HUDEP-2 (cell line): ENCODE results near the gene L3MBTL3.
A peak's percentile ranks its signal among the peaks of the same experiment; 100 is the strongest.
"Not testable (repeated sequence)": the region's sequence is repeated elsewhere in the genome, so short reads cannot be mapped to it uniquely, and the experiment has no call there.

Source experiments
- DNase-seq, 76 experiments: peaks; one replicate each; lab custom pipeline; 2025; ENCODE audit not compliant: unreplicated experiment in 76 of 76; lab: John Stamatoyannopoulos, UW

L3MBTL3 gene

DNA sequence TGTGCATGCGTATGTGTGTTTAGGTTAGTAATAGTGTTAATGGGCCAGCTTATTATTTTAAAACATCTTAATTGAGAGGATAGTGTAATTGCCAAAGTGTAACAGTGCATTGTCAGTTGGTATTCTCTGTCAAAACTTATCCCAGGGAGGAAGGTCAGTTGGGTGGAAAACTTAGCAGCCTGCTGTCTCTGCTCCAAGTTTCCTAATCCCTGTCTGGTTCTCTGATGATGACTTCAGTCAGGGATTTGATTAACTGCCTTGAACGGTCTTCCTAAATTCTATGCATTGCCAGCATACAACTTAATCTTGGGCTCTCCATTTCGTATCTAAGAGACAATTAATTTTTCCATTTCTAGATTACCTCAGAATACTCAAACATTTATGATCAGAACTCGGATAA lies 51.1 kb downstream of the L3MBTL3 start:
- no peak for DNase-seq

DNA sequence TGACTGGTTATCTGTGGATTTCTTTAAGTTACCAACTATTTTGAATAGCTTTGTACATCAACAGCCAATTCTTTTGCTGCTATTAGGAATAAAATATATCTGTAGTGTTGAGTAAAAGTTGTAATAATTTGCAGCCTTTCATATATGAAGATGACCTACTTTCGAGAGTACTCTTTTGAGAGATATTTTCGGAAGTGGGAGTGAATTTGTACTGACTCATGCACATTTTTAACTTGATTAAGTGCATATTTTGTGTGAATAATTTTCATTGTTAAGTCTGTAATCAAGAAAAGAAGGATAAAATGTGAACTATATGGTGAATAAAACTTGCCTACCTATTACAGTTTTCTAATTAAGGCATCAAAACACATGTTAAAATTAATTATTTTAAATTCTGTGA lies 51.9 kb downstream of the L3MBTL3 start:
- DNase-seq: no peak

- no peak for DNase-seq
Observed at GRCh38 chr6:130070792-130071191, 52.4 kb downstream of the L3MBTL3 start.

DNA sequence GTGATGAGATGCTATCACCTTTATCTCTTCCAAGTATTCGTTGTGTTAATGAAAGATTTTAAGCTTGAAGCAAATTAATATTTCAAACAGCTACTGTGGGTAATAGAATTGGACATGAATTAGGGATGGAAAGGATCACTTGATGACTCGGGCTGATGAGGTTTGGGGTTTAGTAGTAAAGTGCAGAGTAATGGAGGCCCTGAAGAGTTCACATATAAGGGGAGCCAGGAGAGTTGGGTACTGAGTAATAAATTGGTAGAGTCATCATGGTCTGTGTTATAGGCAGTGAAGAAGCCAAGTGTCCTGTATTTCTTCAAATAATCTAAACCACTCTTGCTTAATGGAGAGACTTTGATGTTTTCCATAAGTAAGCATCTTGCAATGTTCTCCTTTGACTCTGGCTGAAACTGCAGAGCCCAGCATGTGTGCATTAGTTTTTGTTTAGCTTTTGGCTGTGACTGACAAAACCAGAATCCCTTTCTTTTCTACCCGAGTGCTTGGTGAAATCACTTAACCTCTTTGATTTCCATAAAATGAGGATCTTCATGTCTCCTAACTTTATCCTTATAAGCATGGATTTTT lies 57.6 kb downstream of the L3MBTL3 start:
- no peak for DNase-seq

GRCh38 chr6:130076512-130076911 lies 58.1 kb downstream of the L3MBTL3 start:
- peak in 2 of 76 experiments; percentile 12 to 21 for DNase-seq

DNA sequence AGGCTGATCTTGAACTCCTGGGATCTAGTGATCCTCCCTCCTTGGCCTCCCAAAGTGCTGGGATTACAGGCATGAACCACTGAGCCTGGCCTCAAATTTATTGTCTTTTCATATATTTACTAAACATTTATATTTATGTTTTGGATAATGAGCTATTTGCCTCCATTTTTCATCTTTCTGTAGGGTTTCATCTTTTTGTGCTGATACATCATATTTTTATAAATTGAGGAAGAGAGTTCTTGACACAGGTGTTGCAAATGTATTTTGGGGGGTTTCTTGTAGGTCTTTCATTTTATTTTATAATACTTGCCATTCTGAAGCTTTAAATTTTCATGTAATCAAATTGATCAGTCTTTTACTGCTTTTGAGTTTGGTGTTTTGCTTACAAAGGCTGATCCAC lies 72.4 kb downstream of the L3MBTL3 start:
- no peak for DNase-seq

GRCh38 chr6:130093546-130093945 lies 75.2 kb downstream of the L3MBTL3 start:
- no peak for DNase-seq

DNA sequence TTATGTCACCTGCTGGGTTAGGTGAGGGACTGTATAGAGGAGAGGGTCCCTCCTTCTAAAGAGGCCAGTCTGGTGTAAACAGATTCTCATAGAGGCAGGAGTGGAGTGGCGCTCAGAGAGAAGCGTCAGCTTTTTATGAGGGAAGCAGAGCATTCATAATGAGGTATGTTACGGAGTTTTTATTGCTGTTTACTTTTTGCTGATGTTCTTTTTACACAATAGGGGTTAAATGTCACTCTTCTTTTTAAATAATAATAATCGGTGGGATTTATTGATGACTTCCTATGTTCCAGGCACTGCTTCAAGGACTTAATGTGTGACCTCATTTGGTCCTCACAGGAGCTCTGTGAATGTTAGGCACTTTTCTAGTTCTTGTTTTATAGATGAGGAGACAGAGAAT lies 79.9 kb downstream of the L3MBTL3 start:
- DNase-seq: no peak

DNA sequence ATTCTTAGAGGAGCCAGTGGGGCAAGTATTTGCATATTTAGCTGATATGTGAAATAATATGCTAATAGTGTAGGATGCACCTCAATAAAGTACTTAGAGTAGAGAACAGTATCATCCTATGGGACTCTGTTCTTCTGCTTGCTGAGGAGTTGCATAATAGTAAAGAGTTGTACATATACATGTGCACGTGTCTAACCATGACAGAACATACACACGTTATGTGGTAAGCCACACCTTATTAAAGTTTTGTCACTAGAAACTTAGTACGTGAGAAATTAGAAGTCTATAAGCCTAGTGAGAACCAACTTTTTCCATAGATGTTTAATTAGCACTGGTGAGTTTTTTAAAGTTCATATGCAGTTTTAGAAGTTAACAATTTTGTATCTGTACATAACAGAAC lies 80.7 kb downstream of the L3MBTL3 start:
- DNase-seq: no peak

GRCh38 chr6:130105996-130106704 lies 87.8 kb downstream of the L3MBTL3 start:
- DNase-seq: peak in 6 of 76 experiments; percentile 4 to 41 (median 18)

GRCh38 chr6:130107710-130108109 lies 89.3 kb downstream of the L3MBTL3 start:
- no peak for DNase-seq

GRCh38 chr6:130111031-130111430 lies 92.7 kb downstream of the L3MBTL3 start:
- DNase-seq: no peak

DNA sequence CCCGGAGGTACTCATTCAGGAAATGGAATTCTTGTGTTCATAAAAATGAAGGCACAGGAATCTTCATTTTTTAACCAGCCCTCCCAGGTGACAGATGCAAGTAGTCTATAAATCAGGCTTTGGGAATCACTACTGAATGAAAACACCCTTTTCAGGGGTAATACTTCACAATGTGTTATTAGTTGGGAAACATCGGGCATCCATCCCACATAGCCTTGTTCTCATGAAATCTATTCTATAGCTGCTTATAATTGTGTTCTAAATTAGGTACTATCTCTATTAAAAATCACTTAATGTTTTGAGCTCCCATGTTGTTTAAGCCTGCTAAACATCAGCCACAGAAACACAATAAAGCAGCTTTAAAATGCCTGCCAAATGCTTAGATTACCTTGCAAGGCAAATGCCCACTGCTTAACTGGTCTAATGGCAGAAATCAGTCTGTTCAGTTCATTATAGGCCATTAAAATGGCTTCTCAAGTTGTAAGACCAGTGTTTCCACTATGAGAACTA lies 94.9 kb downstream of the L3MBTL3 start:
- no peak for DNase-seq

DNA sequence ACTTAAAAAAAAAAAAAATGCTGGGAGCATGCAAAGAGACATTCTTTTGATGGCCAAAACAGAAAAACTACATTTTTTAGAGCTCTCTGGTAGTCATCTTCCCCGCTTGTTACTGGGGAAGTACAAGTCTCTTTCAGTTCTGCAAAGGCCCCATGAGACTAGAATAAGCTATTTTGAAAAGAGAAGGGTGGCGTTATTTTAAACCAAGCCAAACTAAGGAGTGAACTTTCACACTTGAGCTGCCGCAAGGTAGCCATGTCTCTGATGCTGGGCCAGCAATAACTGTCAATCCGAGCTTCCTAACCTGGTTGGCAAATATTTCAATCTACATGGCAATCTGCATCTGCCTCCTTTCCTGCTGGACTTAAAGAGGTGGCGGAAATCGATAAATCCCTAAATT lies 96.7 kb downstream of the L3MBTL3 start:
- no peak for DNase-seq

- DNase-seq: no peak
Observed at GRCh38 chr6:130116273-130116672, 97.9 kb downstream of the L3MBTL3 start.

GRCh38 chr6:130117187-130117701 lies 98.9 kb downstream of the L3MBTL3 start:
- DNase-seq: not testable (repeated sequence)

DNA sequence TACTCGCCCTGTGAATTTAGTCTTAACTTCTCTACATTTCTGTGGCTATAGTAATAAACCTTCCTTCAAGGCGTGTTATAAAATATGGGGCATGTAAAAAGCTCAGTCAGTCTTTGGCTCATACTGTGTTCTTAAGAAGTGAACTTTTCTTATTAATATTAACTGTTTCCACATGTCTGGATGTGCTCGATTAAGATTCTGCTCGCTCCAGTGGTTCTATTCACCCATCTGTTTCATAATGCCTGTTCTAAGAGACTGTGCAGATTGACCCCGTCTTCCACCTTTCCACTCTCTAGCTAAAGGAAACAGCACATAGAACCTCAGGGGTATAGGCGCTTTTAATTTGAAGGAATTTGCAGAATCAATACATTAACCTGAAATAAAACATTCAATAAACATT lies 99.9 kb downstream of the L3MBTL3 start:
- no peak for DNase-seq

DNA sequence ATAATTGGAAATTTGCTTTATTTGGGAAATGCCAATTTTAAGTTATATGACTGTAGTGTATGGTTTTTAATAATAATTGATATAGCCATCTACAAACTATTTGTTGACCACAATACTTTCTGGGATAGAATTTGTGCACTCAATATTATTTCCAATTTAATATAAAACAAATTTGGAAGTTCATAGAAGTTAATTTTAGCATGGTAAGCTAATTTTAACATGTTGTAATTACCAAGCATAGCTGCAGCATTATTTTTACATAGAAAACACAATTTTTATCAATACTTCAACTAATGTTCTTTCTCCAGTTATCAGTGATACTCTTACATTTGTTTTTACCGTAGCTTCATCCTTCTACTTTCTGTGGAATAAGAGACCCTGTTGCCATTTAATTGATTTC lies 100.8 kb downstream of the L3MBTL3 start:
- DNase-seq: no peak

DNA sequence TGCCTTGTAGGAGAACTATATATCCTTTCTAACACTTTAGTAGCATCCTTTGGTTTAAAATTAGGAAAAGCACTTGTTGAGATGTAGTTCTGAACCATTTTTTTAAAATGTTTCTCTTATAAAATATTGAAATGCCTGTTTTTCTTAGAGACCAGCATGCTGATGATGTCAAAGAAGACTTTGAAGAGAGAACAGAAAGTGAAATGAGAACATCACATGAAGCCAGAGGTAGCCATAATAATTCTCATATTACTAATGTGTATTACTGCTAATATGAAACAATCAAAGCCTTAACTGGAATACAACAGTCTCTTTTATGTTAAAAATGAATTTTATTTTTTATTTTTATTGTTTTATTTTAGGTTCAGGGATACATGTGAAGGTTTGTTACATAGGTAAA lies 102.3 kb downstream of the L3MBTL3 start:
- DNase-seq: no peak

DNA sequence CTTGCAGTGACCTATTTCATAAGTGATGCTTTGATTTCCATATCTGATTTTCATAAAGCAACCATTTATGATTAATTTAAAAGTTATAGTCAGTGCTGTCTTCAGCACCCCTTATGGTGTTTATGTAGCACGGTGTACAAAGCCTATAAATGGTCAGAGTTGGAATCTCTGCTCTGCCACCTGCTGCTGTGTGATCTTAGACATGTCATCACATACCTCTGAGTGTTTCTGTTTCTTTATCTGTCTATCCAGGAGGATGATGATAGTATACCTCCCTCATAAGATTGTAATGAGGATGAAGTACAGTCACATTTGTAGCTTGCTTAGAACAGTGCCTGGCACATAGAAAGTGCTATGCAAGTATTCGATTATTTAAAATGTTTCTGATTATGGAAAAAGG lies 103.9 kb downstream of the L3MBTL3 start:
- no peak for DNase-seq

DNA sequence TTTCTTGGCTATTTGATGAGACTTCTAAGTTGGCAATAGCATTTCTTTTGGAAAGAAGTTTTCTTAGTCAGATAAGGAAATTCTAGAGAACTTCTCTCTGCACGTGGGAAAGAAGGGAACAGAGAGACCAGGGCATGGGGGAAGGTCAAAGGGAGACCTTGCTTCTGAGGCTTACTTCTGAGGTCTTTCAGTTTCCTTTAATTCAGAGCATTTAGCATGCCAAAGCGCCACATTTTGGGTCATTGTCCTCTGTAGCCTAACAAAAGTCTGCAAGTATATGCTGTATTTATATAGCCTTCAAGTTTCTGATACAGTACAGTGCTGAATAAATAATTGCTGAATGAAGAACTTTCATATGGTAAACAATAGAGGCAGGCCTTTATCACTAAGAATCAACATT lies 108.8 kb downstream of the L3MBTL3 start:
- no peak for DNase-seq

GRCh38 chr6:130128326-130128725 lies 109.9 kb downstream of the L3MBTL3 start:
- DNase-seq: no peak
